Neutrophil (primary cell): ENCODE data around the gene LUC7L3.

ENCODE experiments used
- H3K27ac ChIP-seq: fragments of 200-600 bp; sonication (generic); 2 replicates; pipeline ENCODE4 v1.5.1; 2016; ENCODE audit warnings: mild to moderate bottlenecking, moderate library complexity
- H3K27me3 ChIP-seq: fragments of 200-600 bp; sonication (generic); 2 replicates; pipeline ENCODE4 v1.6.0; 2016; ENCODE audit warnings: mild to moderate bottlenecking
- H3K36me3 ChIP-seq: fragments of 200-600 bp; sonication (generic); 2 replicates; pipeline ENCODE4 v1.5.1; 2017
- H3K4me1 ChIP-seq, 2 experiments: fragments of 200-600 bp in 1 of 2; sonication (generic) in 1 of 2; 1 replicate in 1 of 2; 2 replicates in 1 of 2; pipeline versions ENCODE4 v1.5.1 to v1.6.1; 2013 to 2016; ENCODE audit warnings: low read depth in 1 of 2, low read length in 1 of 2, mild to moderate bottlenecking in 1 of 2, moderate library complexity in 1 of 2; ENCODE audit not compliant: control insufficient read depth in 1 of 2, insufficient read depth in 1 of 2
- H3K4me3 ChIP-seq, 2 experiments: fragments of 200-600 bp in 1 of 2; sonication (generic) in 1 of 2; 1 replicate in 1 of 2; 2 replicates in 1 of 2; pipeline ENCODE4 v1.5.1; 2013 to 2016; ENCODE audit warnings: low read depth in 1 of 2, low read length in 1 of 2, mild to moderate bottlenecking in 1 of 2, moderate library complexity in 1 of 2
- H3K9me3 ChIP-seq: fragments of 200-600 bp; sonication (generic); 2 replicates; pipeline ENCODE4 v1.5.1; 2016
- TF ChIP-seq, protein P1 (sequence below): fragments of 200-600 bp; sonication (generic); IDR thresholded peaks from 2 replicates; pipeline ENCODE4 v1.5.1; 2016; ENCODE audit warnings: antibody characterized with exemption

The LUC7L3 gene

DNA sequence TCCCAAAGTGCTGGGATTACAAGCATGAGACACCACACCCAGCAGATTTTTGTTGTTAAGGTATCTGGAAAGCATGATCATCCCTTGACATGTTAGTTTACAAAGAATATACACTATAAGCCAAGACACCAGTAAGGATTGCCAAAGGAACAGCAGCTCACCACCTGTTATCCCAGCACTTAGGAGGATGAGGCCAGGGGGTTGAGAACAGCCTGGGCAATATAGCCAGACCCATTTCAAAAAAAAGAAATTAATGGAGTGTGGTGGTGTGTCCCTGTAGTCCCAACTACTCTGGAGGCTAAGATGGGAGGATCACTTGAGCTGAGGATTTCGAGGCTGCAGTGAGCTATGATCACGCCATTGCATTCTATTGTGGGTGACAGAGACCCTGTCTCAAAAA is 42.8 kb downstream of the LUC7L3 start:
- TF ChIP-seq, protein P1, sequence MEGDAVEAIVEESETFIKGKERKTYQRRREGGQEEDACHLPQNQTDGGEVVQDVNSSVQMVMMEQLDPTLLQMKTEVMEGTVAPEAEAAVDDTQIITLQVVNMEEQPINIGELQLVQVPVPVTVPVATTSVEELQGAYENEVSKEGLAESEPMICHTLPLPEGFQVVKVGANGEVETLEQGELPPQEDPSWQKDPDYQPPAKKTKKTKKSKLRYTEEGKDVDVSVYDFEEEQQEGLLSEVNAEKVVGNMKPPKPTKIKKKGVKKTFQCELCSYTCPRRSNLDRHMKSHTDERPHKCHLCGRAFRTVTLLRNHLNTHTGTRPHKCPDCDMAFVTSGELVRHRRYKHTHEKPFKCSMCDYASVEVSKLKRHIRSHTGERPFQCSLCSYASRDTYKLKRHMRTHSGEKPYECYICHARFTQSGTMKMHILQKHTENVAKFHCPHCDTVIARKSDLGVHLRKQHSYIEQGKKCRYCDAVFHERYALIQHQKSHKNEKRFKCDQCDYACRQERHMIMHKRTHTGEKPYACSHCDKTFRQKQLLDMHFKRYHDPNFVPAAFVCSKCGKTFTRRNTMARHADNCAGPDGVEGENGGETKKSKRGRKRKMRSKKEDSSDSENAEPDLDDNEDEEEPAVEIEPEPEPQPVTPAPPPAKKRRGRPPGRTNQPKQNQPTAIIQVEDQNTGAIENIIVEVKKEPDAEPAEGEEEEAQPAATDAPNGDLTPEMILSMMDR: no peak
- H3K4me3 ChIP-seq: peak overlapping the region in 1 of 2 experiments; percentile 57
- H3K27me3 ChIP-seq: no peaks in the 10 kb centered on the region
- no peak overlapping the region for H3K27ac ChIP-seq
- H3K36me3 ChIP-seq: no peaks in the 10 kb centered on the region
- H3K9me3 ChIP-seq: no peaks in the 10 kb centered on the region
- H3K4me1 ChIP-seq: peaks cover 8 to 23% of the 10 kb centered on the region in 2 experiments

DNA sequence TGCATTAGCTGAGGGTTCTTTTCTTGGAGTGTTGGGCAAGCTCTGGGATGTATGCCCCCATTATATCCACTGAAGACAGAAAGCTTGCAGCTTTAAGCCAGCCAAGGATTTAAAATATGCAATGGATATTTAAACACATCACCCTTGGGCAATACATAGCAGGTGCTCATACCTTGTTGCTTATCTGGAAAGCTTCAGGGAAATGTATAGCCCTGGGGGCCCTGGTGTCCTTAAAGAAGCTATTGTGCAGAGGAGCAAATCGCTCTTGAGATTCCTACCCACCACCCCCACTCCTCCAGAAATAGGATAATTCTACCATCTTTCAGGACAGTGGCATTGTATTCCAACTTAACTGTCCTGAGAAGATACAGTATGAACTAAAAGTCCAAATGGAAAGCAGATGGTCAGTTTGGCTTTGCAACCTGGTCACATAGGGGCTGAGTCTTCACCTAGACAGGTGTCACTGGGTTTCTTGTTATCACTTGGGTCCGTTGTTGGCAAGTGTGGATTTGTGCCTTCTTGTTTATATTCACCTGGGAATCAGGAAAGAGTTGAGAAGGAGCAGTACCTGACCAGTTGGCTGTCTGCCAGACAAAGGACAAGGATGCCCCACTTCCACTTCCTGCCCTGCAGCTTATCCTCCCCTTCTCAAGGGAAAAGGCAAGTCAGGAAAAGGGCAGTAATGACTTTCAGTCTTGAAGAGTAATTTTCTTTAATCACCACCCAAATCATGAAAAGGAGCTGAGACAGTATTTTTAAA is 44.5 kb downstream of the LUC7L3 start:
- Histone ChIP-seq H3K27me3 (no peaks in the 10 kb centered on the region), H3K36me3 (no peaks in the 10 kb centered on the region), H3K9me3 (no peaks in the 10 kb centered on the region), H3K4me3 (no peak overlapping the region), H3K27ac (peak overlapping the region; percentile 88), H3K4me1 (peaks cover 8 to 23% of the 10 kb centered on the region in 2 experiments)
- TF ChIP-seq, protein P1: no peak

DNA sequence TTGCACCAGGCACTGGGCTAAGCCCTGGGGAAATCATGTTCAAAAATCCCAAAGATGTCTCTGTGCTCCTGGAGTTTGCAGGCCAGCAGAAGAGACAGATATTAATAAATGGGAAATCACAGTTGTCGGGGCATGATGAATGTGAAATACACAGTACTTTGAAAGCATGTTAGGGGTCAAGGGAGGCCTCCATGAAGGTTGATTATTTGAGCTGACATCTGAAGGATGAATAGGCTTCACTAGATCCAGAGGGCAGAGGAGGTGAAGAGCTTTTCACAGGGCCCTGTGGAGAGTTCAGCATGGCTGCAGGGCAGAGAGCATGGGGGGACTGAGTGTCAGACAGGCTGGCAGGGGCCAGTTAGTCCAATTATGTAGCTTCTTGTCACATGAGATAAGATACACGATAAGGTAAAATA is 45.3 kb downstream of the LUC7L3 start:
- Histone ChIP-seq H3K36me3 (no peaks in the 10 kb centered on the region), H3K4me1 (peaks cover 8 to 23% of the 10 kb centered on the region in 2 experiments), H3K9me3 (no peaks in the 10 kb centered on the region), H3K4me3 (no peak overlapping the region), H3K27ac (no peak overlapping the region), H3K27me3 (no peaks in the 10 kb centered on the region)
- TF ChIP-seq, protein P1: no peak

DNA sequence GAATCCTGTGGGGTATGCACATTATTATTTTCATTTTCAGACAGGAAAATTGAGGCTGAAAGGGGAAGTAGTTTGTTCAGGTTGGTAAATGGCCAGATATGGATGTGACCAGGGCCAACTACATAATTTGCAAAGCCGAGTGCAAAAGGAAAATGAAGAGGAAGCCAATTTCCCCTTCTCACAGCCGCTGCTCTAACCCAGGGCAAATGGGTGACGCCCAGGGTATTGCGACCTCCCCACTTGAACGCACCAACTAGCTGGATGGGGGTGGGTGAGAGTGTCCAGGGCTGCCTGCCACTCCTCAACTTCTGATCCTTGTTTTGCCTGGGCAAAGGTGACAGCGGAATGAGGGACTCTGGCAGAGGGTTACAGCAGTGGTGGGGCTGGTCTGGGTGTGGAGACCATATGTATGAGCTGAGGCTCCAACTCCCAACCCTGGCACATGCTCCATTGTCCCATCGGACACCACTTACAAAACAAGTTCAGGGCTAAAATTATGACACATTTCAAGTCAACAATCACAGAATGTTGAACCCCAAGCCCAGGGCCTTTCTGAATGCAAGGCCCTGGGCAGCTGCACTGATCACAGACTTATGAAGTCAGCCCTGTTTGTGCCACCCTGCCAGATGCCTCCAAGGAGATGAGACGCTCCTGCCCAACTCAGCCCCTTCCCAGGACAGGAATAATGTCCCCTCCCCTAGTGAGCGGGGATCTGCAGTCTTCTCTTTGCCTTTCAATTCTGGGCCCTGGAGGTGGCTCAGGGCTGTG is 46.2 kb downstream of the LUC7L3 start:
- Histone ChIP-seq H3K36me3 (no peaks in the 10 kb centered on the region), H3K27me3 (no peaks in the 10 kb centered on the region), H3K4me3 (peak overlapping the region in 1 of 2 experiments; percentile 10), H3K27ac (peak overlapping the region; percentile 50), H3K4me1 (peaks cover 8 to 23% of the 10 kb centered on the region in 2 experiments), H3K9me3 (no peaks in the 10 kb centered on the region)
- TF ChIP-seq, protein P1: no peak

DNA sequence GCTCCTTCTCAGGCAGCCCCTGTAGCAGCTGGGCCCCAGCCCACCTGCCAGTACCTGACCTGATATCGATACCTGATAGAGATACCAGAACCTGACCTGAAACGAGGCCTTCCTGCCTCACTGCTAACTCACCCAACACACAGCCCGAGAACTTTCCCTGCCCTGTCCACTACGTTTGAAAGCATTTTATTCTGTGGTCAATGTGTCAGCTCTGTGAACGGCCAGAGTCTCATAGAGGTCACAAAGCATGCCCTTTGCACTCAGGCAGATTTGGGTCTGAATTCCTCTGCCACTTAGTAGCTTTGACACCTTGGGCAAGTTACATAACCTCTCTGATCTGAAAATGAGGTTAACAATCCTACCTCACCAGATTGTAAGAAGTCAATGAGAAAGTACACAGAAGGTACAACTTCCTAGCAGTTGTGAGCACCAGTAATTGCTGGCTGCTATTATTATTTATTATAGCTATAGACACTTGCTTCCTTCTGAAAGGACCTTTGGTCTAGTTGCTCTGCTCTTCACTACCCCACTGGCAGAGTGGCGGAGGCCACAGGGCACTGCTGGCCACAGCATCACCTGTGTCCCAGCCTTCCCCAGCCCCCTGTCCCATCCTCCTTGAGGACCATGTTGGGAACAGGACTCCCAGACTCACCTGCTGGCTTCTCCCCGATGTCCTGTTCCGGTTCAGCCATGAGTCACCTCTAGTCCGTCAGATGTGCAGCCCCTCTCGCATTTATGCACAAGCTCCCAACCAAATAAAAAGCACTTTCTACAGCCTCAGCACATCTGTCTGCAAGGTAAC is 47.0 kb downstream of the LUC7L3 start:
- Histone ChIP-seq H3K4me3 (no peak overlapping the region), H3K27ac (no peak overlapping the region), H3K9me3 (no peaks in the 10 kb centered on the region), H3K4me1 (peaks cover 8 to 23% of the 10 kb centered on the region in 2 experiments), H3K36me3 (no peaks in the 10 kb centered on the region), H3K27me3 (no peaks in the 10 kb centered on the region)
- TF ChIP-seq, protein P1: no peak
